ENCODE data around the gene C1orf141. TPM values are rescaled to one million over a fixed set of nuclear protein-coding genes. Genes with fewer than 3 reads are reported as not detected.
"Not testable (repeated sequence)": the region's sequence is repeated elsewhere in the genome, so short reads cannot be mapped to it uniquely, and the experiment has no call there.

The C1orf141 gene
- total and polyA plus RNA-seq, 9 donors: 0.54 TPM; not detected in 8

- Histone ChIP-seq H3K27ac (ENCODE audit: low read length) (no peak overlapping the region), H3K4me3 (ENCODE audit: low read length) (no peak overlapping the region), H3K36me3 (ENCODE audit: control insufficient read depth, insufficient read depth, low read length) (no peaks in the 10 kb centered on the region), H3K4me1 (ENCODE audit: control insufficient read depth, insufficient read depth, low read length) (no peaks in the 10 kb centered on the region), H3K27me3 (ENCODE audit: control insufficient read depth, insufficient read depth, low read length) (no peaks in the 10 kb centered on the region), H3K9me3 (replicated peaks; ENCODE audit: control insufficient read depth, low read depth, low read length) (no peaks in the 10 kb centered on the region)
- no peak for DNase-seq
- 100% methylated on average over 1 of the region's 4 CpGs for WGBS (ENCODE audit: insufficient coverage)
Measured at GRCh38 chr1:67165468-67166041, 30.8 kb upstream of the C1orf141 start.

DNA sequence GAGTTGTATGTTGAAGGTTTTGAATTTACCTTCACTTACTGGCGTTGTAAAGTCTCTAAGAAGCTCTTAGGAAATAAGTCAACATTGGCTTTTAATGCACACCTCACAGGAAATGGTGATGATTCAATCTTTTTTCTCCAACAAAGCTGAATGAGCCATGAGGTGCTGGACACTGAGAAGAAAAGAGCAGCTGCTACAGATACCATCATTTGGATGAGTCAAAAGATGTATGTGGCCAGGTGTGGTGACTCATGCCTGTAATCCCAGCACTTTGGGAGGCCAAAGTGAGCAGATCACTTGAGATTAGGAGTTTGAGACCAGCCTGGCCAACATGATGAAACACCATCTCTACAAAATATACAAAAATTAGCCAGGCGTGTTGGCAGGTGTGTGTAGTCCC is 28.2 kb upstream of the C1orf141 start:
- Histone ChIP-seq H3K27ac (ENCODE audit: low read length) (no peak overlapping the region), H3K4me3 (ENCODE audit: low read length) (no peak overlapping the region), H3K27me3 (ENCODE audit: control insufficient read depth, insufficient read depth, low read length) (no peaks in the 10 kb centered on the region), H3K9me3 (replicated peaks; ENCODE audit: control insufficient read depth, low read depth, low read length) (no peaks in the 10 kb centered on the region), H3K36me3 (ENCODE audit: control insufficient read depth, insufficient read depth, low read length) (no peaks in the 10 kb centered on the region), H3K4me1 (ENCODE audit: control insufficient read depth, insufficient read depth, low read length) (no peaks in the 10 kb centered on the region)
- DNase-seq: no peak
- 75% methylated on average over 1 of the region's 2 CpGs for WGBS (ENCODE audit: insufficient coverage)

GRCh38 chr1:67159233-67159632 is 24.5 kb upstream of the C1orf141 start:
- Histone ChIP-seq H3K27me3 (ENCODE audit: control insufficient read depth, insufficient read depth, low read length) (no peaks in the 10 kb centered on the region), H3K9me3 (replicated peaks; ENCODE audit: control insufficient read depth, low read depth, low read length) (no peaks in the 10 kb centered on the region), H3K4me1 (ENCODE audit: control insufficient read depth, insufficient read depth, low read length) (no peaks in the 10 kb centered on the region), H3K36me3 (ENCODE audit: control insufficient read depth, insufficient read depth, low read length) (no peaks in the 10 kb centered on the region), H3K27ac (ENCODE audit: low read length) (no peak overlapping the region), H3K4me3 (ENCODE audit: low read length) (no peak overlapping the region)
- no peak for DNase-seq
- WGBS (ENCODE audit: insufficient coverage): no CpG with 5 or more reads among the region's 2 CpGs

DNA sequence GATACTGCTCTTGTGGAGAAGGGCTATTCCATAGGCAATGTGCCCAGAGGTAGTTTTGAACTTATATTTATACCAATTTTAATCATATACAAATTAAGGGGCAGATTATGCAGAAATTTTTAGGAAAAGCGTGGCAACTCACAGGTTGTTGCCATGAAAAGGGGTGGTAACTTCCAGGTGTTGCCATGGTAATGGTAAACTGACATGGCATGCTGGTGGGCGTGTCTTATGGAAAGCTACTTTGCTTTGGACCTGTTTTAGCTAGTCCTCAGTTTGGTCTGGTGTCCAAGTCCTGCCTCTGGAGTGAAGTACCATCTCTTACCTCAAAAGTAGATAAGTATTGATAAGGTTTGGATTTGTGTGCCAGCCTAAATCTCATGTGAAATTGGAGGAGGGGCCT is 23.6 kb upstream of the C1orf141 start:
- no peaks in the 10 kb centered on the region for H3K9me3 ChIP-seq (replicated peaks; ENCODE audit: control insufficient read depth, low read depth, low read length)
- H3K4me3 ChIP-seq (ENCODE audit: low read length): no peak overlapping the region
- DNase-seq: no peak
- no peaks in the 10 kb centered on the region for H3K4me1 ChIP-seq (ENCODE audit: control insufficient read depth, insufficient read depth, low read length)
- H3K27me3 ChIP-seq (ENCODE audit: control insufficient read depth, insufficient read depth, low read length): no peaks in the 10 kb centered on the region
- no peaks in the 10 kb centered on the region for H3K36me3 ChIP-seq (ENCODE audit: control insufficient read depth, insufficient read depth, low read length)
- H3K27ac ChIP-seq (ENCODE audit: low read length): no peak overlapping the region
- no CpG with 5 or more reads among the region's 2 CpGs for WGBS (ENCODE audit: insufficient coverage)

DNA sequence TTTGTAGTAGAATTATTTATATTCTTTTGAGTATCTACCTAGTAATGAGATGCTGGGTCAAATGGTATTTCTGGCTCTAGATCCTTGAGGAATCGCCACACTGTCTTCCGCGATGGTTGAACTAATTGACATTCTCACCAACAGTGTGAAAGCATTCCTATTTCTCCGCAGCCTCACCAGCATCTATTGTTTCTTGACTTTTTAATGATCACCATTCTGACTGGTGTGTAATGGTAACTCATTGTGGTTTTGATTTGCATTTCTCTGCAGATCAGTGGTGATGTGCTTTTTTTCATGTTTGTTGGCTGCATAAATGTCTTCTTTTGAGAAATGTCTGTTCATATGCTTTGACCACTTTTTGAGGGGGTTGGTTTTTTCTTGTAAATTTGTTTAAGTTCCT is 16.2 kb upstream of the C1orf141 start:
- Histone ChIP-seq H3K36me3 (ENCODE audit: control insufficient read depth, insufficient read depth, low read length) (no peaks in the 10 kb centered on the region), H3K4me1 (ENCODE audit: control insufficient read depth, insufficient read depth, low read length) (peaks cover 2% of the 10 kb centered on the region), H3K27ac (ENCODE audit: low read length) (no peak overlapping the region), H3K4me3 (ENCODE audit: low read length) (no peak overlapping the region), H3K27me3 (ENCODE audit: control insufficient read depth, insufficient read depth, low read length) (no peaks in the 10 kb centered on the region), H3K9me3 (replicated peaks; ENCODE audit: control insufficient read depth, low read depth, low read length) (no peaks in the 10 kb centered on the region)
- 100% methylated on average over 3 of the region's 4 CpGs for WGBS (ENCODE audit: insufficient coverage)
- DNase-seq: no peak

DNA sequence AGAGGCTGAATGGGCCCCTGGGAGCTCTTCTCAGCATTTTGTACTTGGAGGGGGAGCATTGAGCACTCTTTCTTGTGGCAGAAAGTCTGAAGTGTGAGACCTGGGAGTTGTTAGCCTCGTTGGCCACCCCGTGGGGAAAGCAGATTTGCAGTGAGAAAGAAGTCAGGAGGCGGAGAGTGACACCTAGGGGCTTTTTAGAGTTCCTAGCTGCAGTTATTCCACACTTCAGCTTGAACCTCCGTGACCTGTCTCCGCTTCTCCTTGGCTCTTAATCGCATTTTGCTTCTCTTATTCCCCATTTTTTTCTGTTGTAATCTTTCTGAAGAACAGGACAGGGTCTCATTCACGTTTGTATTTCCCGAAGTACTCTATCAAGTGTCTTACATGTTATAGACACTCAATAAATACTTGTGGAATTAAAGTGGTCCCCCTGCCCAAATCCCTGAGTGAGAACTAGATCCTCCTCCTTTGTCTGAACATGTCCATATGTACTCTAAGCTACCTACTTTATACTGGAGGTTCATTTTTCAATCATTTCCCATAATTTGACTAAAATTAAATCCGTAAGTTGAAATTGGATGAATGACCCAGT is 14.5 kb upstream of the C1orf141 start:
- Histone ChIP-seq H3K27ac (ENCODE audit: low read length) (no peak overlapping the region), H3K36me3 (ENCODE audit: control insufficient read depth, insufficient read depth, low read length) (no peaks in the 10 kb centered on the region), H3K27me3 (ENCODE audit: control insufficient read depth, insufficient read depth, low read length) (no peaks in the 10 kb centered on the region), H3K4me1 (ENCODE audit: control insufficient read depth, insufficient read depth, low read length) (peaks cover 2% of the 10 kb centered on the region), H3K4me3 (ENCODE audit: low read length) (no peak overlapping the region), H3K9me3 (replicated peaks; ENCODE audit: control insufficient read depth, low read depth, low read length) (no peaks in the 10 kb centered on the region)
- WGBS (ENCODE audit: insufficient coverage): 11% methylated on average over 5 of the region's 9 CpGs
- DNase-seq: peak; percentile 77

DNA sequence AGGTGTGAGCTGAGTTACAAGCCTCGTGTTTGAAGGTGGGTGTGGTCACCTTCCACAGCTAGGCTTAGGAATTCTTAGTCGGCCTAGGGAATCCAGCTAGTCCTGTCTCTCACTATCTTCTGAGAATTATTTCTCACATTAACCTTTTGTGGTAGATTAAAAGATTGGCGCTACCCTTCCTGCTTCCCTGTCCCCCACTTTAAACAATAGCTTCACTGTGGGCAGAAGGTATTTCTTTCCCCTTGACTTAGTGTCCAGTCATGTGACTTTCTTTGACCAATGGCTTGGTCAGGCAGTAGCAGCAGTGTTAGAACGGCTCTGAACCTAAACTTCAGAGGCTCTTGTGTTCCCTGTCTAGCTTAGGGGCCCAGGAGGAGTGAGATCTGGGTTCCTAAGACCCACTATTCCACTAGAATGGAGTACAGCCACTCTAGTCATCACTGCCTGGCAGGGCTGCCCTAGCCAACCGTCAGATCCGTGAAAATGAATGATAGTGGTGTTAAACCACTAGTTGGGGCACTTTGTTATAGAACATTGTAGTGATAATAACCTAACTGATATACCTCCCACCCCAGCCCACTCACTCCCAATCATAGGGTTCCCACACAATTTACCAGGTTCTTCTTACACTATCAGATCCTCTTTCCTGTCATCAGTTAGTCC is 13.9 kb upstream of the C1orf141 start:
- no peak overlapping the region for H3K4me3 ChIP-seq (ENCODE audit: low read length)
- DNase-seq: no peak
- no peak overlapping the region for H3K27ac ChIP-seq (ENCODE audit: low read length)
- WGBS (ENCODE audit: insufficient coverage): 60% methylated on average over 2 of the region's 6 CpGs
- no peaks in the 10 kb centered on the region for H3K36me3 ChIP-seq (ENCODE audit: control insufficient read depth, insufficient read depth, low read length)
- H3K27me3 ChIP-seq (ENCODE audit: control insufficient read depth, insufficient read depth, low read length): no peaks in the 10 kb centered on the region
- peaks cover 2% of the 10 kb centered on the region for H3K4me1 ChIP-seq (ENCODE audit: control insufficient read depth, insufficient read depth, low read length)
- no peaks in the 10 kb centered on the region for H3K9me3 ChIP-seq (replicated peaks; ENCODE audit: control insufficient read depth, low read depth, low read length)

- not testable (repeated sequence) for H3K4me3 ChIP-seq (ENCODE audit: low read length); H3K4me1 ChIP-seq (ENCODE audit: control insufficient read depth, insufficient read depth, low read length); H3K27me3 ChIP-seq (ENCODE audit: control insufficient read depth, insufficient read depth, low read length); H3K27ac ChIP-seq (ENCODE audit: low read length); DNase-seq; H3K9me3 ChIP-seq (replicated peaks; ENCODE audit: control insufficient read depth, low read depth, low read length); H3K36me3 ChIP-seq (ENCODE audit: control insufficient read depth, insufficient read depth, low read length)
- 88% methylated on average over 20 of the region's 20 CpGs for WGBS (ENCODE audit: insufficient coverage)
Measured at GRCh38 chr1:67147973-67148372, 13.2 kb upstream of the C1orf141 start.

DNA sequence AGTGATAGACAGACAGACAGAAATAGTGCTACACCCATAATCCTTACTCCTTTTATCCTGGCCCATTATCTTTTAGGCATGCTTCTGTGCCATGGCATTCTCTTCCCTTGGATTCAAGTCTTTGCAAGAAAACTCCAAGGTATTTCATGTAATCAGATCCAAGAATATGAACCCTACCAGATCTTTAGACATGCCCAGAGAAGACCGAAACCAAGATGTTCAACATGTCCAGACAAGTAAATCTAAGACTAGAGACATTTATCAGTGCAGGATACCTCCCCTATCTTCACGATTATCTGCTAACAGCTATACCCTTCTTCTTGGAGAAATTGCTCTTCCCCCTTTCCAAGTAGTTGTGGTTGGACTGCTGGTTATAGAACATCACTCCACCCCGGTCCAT is 11.8 kb upstream of the C1orf141 start:
- no peak overlapping the region for H3K4me3 ChIP-seq (ENCODE audit: low read length)
- no CpG with 5 or more reads among the region's 3 CpGs for WGBS (ENCODE audit: insufficient coverage)
- no peak for DNase-seq
- H3K9me3 ChIP-seq (replicated peaks; ENCODE audit: control insufficient read depth, low read depth, low read length): no peaks in the 10 kb centered on the region
- H3K36me3 ChIP-seq (ENCODE audit: control insufficient read depth, insufficient read depth, low read length): no peaks in the 10 kb centered on the region
- H3K4me1 ChIP-seq (ENCODE audit: control insufficient read depth, insufficient read depth, low read length): peaks cover 2% of the 10 kb centered on the region
- no peak overlapping the region for H3K27ac ChIP-seq (ENCODE audit: low read length)
- no peaks in the 10 kb centered on the region for H3K27me3 ChIP-seq (ENCODE audit: control insufficient read depth, insufficient read depth, low read length)

DNA sequence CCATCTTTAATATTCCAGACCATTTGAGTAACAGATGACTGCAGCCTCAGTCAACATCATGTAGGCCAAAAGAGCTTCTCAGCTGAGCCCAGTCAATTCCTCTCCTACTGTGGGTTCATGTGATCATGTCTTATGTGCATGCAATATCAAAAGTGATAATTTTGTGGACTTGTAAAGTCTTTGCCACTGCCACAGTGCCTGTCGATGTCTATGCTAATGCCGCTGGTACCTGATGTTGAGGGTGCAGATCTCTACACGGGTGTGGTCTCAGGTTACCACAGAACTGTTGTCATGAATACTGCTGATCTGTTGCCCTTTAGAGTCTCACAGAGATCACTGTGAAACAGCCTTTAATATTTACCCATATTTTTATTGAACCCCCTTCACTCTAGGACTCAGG is 11.3 kb upstream of the C1orf141 start:
- Histone ChIP-seq H3K27me3 (ENCODE audit: control insufficient read depth, insufficient read depth, low read length) (no peaks in the 10 kb centered on the region), H3K36me3 (ENCODE audit: control insufficient read depth, insufficient read depth, low read length) (no peaks in the 10 kb centered on the region), H3K9me3 (replicated peaks; ENCODE audit: control insufficient read depth, low read depth, low read length) (no peaks in the 10 kb centered on the region), H3K4me3 (ENCODE audit: low read length) (no peak overlapping the region), H3K4me1 (ENCODE audit: control insufficient read depth, insufficient read depth, low read length) (peaks cover 2% of the 10 kb centered on the region), H3K27ac (ENCODE audit: low read length) (no peak overlapping the region)
- 100% methylated on average over 2 of the region's 3 CpGs for WGBS (ENCODE audit: insufficient coverage)
- no peak for DNase-seq

Data from muscle of leg (tissue), 11 donors.